GM21360 (cell line): ENCODE measurements around the gene ITGB2.

ENCODE experiments used
- ATAC-seq: cut with Tn5 transposase; IDR thresholded peaks from one replicate; pipeline ENCODE4 v1.9.1; 2021; ENCODE audit warnings: mild to moderate bottlenecking, moderate library complexity; ENCODE audit not compliant: unreplicated experiment

ITGB2 gene

GRCh38 chr21:44850905-44851657, 69.6 kb downstream of the ITGB2 start:
- ATAC-seq = no peak

GRCh38 chr21:44850208-44850800, 70.4 kb downstream of the ITGB2 start:
- no peak for ATAC-seq

GRCh38 chr21:44849616-44850130, 71.0 kb downstream of the ITGB2 start:
- no peak for ATAC-seq

DNA sequence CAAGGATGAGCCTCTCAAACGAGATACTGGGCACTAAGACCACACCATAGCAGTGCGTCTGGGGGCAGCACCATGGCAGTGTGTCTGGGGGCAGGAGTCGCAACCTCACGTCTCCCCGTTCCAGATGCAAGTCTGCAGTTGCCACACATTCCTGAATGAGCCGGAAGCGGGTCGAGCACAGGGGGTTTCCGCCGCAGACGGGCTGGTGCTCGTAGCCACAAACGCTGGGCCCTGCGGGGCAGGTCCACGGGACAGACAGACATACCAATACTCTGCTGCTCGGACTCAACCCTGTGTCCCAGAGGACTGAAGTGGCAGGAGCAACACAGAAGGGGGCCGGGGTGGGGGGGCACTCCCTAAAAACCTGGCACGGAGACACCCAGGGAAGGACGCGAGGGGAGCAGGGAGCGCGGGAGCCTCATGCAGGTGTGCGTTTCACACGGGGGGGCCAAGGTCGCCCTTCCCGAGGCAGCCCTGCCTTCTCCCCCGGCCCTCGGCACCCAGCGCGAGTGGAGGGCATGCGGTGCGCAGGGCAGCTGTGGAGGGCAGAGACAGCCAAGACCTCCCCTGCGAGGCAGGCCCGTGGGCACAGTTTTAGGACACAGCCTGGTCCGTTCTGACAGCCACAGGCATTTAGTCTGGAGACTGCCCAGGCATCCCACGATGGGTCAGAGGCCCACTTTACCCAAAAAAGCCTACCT, 71.7 kb downstream of the ITGB2 start:
- ATAC-seq = no peak

- no peak for ATAC-seq
These were observed 73.2 kb downstream of the ITGB2 start for GRCh38 chr21:44847261-44848056.

DNA sequence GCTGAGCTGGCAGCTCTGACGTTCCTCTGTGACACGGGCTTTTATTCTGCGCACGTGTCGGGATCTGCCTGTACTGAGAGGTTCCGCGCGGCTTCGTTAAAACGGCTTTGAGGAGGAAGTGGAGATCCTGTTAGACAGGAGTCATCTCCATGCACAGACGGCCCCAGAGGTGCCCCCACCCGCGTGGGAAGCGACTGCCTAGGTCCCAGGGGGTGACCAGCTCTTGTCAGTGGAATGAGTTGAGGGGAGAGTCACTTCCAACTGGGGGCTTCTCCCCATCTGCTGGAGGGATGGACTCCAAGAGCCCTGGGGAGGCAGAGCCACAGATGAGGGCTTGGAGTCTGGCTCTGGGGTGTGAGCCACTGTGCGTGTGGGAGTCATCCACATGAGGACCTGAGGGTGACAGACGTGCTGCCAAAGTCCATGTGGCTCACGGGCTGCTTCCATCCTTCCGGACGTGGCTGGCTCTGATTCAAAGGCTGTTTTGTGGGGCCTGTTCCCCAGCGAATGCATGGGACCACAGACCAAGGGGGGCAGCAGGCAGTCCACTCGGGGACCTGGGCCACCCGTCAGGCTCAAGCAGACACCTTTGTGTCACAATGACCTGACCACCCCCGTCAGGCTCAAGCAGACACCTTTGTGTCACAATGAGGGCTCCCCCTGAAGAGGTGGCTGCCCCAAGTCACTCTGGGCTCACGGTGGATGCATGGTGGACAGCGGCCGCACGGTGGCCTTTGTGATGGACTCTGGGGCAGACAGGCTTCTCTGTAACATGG, 74.0 kb downstream of the ITGB2 start:
- ATAC-seq = no peak

DNA sequence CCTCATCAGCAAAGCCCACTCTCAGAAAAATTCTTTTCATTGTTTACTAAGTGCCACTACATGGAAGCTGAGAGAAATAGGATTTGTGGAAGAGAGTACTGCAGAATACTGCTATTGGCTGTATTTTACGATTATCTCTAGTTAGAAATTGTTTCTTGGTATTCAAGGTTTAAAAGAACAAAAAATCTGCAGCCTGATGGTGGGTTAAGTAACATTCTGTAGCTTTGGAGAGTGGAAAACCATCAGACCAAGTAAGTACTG, 74.5 kb downstream of the ITGB2 start:
- ATAC-seq = no peak

- no peak for ATAC-seq
These were observed 75.1 kb downstream of the ITGB2 start for GRCh38 chr21:44845418-44846223.

DNA sequence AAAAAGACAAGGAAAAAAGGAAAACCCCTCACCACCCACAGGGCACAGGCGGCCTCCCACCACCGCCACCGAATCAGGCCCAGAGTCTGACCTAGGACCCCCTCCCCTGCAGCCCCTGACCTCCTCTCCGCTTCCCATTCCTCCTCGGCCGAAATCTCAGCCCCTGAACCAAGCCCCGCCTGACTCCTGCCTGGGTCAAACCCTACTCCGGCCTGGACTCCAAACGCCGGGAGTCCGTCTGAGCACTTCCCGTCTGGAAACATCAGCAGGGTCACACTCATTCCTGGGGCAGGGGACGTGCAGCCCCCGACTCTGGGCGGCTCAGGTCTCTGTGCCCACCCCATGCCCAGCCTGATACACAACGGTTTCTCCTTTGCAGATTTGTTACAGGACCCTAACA, 76.4 kb downstream of the ITGB2 start:
- no peak for ATAC-seq

- ATAC-seq = no peak
These were observed 77.8 kb downstream of the ITGB2 start for GRCh38 chr21:44842721-44843445.

GRCh38 chr21:44842087-44842486, 78.6 kb downstream of the ITGB2 start:
- no peak for ATAC-seq

GRCh38 chr21:44840771-44841170, 79.9 kb downstream of the ITGB2 start:
- no peak for ATAC-seq

DNA sequence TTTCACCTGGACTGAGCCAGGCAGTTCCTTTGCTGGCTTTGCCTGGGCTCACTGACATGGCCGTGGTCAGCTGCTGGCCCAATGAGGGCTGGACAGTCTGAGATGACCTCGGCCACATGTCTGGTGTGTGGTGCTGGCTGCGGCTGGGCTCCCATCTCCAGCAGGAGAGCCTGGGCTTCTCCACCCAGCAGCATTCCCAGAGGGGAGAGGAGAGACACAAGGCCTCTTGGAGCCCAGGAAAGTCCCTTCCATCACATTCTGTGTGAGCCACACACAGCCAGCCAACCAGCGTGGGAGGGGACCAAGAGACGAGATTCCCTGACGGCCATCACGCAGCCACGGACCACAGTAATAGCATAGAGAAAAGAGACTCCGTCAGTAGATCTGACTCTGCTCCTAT, 81.7 kb downstream of the ITGB2 start:
- ATAC-seq = no peak

DNA sequence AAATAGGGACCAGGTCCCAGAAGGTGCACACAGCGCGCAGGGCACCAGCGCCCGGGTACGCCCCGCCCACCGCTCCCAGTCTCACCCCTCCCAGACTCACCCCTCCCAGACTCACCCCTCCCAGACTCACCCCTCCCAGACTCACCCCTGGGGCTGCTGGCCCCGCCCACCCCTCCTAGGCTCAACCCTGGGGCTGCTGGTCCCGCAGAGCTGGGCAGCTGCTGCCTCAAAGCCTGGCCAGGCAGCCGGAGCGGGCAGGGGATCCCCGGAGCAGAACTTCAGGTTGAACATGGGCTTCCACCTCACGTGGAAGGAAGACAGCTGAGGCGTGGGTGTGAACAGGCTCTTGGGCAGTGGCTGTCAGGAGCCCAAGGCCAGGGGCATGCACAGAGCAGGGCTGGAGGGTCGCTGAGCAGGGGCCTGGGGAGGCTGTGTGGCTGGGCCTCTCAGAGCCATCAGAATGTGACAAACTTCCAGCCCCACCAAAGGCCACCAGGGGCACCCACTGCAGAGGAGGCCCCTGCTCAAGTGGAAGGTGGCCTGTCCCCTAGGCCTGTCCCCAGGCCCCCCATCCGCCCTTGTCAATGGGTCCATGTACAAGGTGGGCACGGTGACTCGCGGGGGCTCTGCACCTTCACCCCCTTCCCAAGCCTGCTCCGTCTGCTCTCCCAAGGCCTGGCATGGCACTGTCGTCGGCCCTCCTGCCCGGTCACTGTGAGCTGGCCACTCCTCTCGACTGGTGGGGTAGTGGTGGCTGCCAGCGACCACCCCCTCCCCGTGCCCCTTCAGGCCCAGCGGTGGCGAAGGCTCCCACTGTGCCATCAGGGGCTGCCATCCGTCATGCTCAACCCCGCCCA, 82.4 kb downstream of the ITGB2 start:
- ATAC-seq = no peak

DNA sequence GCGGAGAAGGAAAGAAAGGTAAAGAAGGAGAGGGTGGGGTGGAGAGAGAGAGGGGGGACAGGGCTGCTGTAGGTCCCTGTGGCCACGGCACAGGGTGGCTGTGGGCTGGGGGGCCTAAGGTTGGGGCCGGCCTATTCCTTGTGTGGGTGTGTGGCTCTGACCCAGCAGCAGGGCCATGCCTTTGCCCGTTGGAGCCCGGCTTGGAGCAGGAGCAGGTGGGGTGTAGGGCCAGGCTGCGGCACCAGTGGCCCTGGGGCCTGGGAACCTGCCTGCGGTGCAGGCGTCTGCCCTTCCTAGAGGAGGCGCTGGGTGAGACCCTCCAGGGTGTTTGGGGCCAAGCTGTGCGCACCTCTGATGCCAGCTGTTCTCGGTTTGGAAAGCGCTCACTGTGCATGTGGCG, 83.2 kb downstream of the ITGB2 start:
- no peak for ATAC-seq

DNA sequence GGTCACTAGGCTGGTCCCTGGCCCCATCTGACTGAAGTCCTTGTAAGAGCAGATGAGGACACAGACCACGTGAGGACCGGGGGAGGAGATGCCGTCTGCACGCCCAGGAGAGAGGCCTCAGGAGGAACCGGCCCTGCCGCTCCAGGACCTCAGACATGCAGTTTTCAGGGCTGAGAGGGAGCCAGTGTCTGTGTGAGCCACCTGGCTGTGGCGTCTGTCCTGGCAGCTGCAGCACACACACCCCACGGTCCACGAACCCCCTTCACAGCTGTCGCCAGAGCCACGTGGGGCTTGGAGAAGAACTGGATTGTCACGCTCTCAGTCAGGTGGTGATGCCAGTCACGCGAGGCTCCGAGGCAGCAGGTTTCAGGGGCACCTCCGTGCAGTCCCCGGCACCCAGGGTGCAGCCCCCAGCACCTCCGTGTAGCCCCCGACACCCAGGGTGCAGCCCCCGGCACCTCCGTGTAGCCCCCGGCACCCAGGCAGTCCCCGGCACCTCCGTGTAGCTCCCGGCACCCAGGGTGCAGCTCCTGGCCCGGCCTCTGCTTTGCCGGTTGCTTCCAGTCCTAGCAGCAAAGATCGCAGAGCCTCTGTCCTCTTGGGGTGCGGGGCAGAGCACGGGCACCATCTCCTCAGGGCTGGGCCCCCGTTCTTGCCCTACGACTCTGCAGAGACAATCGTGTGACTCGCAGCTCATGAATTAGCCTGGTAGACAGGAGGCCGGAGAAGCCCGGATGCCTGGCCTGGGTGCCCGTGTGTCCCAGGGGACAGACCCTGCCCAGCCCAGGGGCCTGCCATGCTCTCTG, 83.8 kb downstream of the ITGB2 start:
- no peak for ATAC-seq

DNA sequence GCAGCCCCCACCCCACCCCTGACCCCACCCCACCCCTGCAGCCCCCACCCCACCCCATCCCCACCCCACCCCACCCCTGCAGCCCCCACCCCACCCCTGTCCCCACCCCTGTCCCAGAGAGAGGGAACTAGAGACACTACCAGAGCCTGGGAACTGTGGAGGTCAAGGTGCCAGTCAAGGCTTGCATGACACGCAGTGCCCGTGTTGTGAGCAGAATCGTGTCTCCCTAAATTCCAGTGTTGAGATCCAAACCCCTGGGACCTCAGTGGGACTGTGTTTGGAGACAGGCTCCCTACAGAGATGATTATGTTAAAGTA, 84.4 kb downstream of the ITGB2 start:
- no peak for ATAC-seq
